NCI-H526 treated with DMSO at 0.1 percent for 48 hours (cell line): ENCODE results near the gene STXBP3.
"Not testable (repeated sequence)": the region's sequence is repeated elsewhere in the genome, so short reads cannot be mapped to it uniquely, and the experiment has no call there.

Experiments used
- DNase-seq: peaks from one replicate; lab custom pipeline; 2025; lab: John Stamatoyannopoulos, UW

The STXBP3 gene

GRCh38 chr1:108728327-108728923 is 18.0 kb upstream of the STXBP3 start:
- DNase-seq: no peak

- no peak for DNase-seq
These were observed 17.0 kb upstream of the STXBP3 start for GRCh38 chr1:108729481-108729880.

- no peak for DNase-seq
These were observed 14.1 kb upstream of the STXBP3 start for GRCh38 chr1:108732398-108732797.

- no peak for DNase-seq
These were observed 12.2 kb upstream of the STXBP3 start for GRCh38 chr1:108734171-108734865.

- DNase-seq: no peak
These were observed 4.2 kb upstream of the STXBP3 start for GRCh38 chr1:108742253-108742652.

GRCh38 chr1:108745980-108746381 is 493 bp upstream of the STXBP3 start:
- DNase-seq: no peak

GRCh38 chr1:108747171-108747850 is 837 bp downstream of the STXBP3 start:
- peak; percentile 57 for DNase-seq

- DNase-seq: no peak
These were observed 1.4 kb downstream of the STXBP3 start for GRCh38 chr1:108747898-108748297.

GRCh38 chr1:108749081-108749480 is 2.6 kb downstream of the STXBP3 start:
- DNase-seq: no peak

GRCh38 chr1:108750476-108751181 is 4.2 kb downstream of the STXBP3 start:
- DNase-seq: no peak

GRCh38 chr1:108753363-108753762 is 6.9 kb downstream of the STXBP3 start:
- no peak for DNase-seq

GRCh38 chr1:108758796-108759195 is 12.3 kb downstream of the STXBP3 start:
- no peak for DNase-seq

GRCh38 chr1:108767115-108767514 is 20.6 kb downstream of the STXBP3 start:
- no peak for DNase-seq

GRCh38 chr1:108767708-108768107 is 21.2 kb downstream of the STXBP3 start:
- DNase-seq: no peak

- DNase-seq: no peak
These were observed 31.4 kb downstream of the STXBP3 start for GRCh38 chr1:108777839-108778238.

- DNase-seq: no peak
These were observed 33.0 kb downstream of the STXBP3 start for GRCh38 chr1:108779455-108779854.

- DNase-seq: no peak
These were observed 34.6 kb downstream of the STXBP3 start for GRCh38 chr1:108780937-108781574.

GRCh38 chr1:108781575-108781944 is 35.1 kb downstream of the STXBP3 start:
- DNase-seq: not testable (repeated sequence)

GRCh38 chr1:108785264-108785663 is 38.8 kb downstream of the STXBP3 start:
- no peak for DNase-seq

- DNase-seq: no peak
These were observed 39.4 kb downstream of the STXBP3 start for GRCh38 chr1:108785880-108786279.

- DNase-seq: no peak
These were observed 45.3 kb downstream of the STXBP3 start for GRCh38 chr1:108791790-108792189.

- no peak for DNase-seq
These were observed 45.9 kb downstream of the STXBP3 start for GRCh38 chr1:108792420-108792819.
